MM.1S (cell line): ENCODE data around the gene POLE.

ENCODE experiments used
- DNase-seq: peaks from one replicate; pipeline ENCODE4 v3.0.0-alpha.2; 2015
- H2AFZ ChIP-seq: fragments of 300-600 bp; sonication (generic); 2 replicates; pipeline ENCODE4 v1.6.0; 2016; ENCODE audit warnings: antibody characterized with exemption, low read length
- H3F3A ChIP-seq: fragments of 300-600 bp; sonication (generic); 2 replicates; pipeline ENCODE4 v1.6.1; 2016; ENCODE audit warnings: mild to moderate bottlenecking, antibody characterized with exemption, low read length, moderate library complexity, mixed read lengths; ENCODE audit not compliant: insufficient read depth
- H3K27ac ChIP-seq: fragments of 300-600 bp; sonication (generic); 2 replicates; pipeline ENCODE4 v1.5.1; 2016; ENCODE audit warnings: mild to moderate bottlenecking, low read length
- H3K27me3 ChIP-seq: fragments of 300-600 bp; sonication (generic); replicated peaks from 2 replicates; pipeline ENCODE4 v1.6.0; 2016; ENCODE audit warnings: low read length; ENCODE audit not compliant: insufficient read depth
- H3K36me3 ChIP-seq: fragments of 300-600 bp; sonication (generic); replicated peaks from 2 replicates; pipeline ENCODE4 v1.6.1; 2016; ENCODE audit warnings: mild to moderate bottlenecking, low read length, mixed read lengths; ENCODE audit not compliant: insufficient read depth
- H3K4me1 ChIP-seq: fragments of 300-600 bp; sonication (generic); 2 replicates; pipeline ENCODE4 v1.6.1; 2016; ENCODE audit warnings: low read length, mixed read lengths
- H3K4me2 ChIP-seq: fragments of 300-600 bp; sonication (generic); 2 replicates; pipeline ENCODE4 v1.6.0; 2016; ENCODE audit warnings: low read depth, low read length
- H3K4me3 ChIP-seq: fragments of 300-600 bp; sonication (generic); 2 replicates; pipeline ENCODE4 v1.5.1; 2016; ENCODE audit warnings: low read length, mixed read lengths
- H3K79me2 ChIP-seq: fragments of 300-600 bp; sonication (generic); 2 replicates; pipeline ENCODE4 v1.6.1; 2016; ENCODE audit warnings: mixed run types, low read length, mixed read lengths
- H3K9ac ChIP-seq: fragments of 300-600 bp; sonication (generic); 2 replicates; pipeline ENCODE4 v1.6.1; 2016; ENCODE audit warnings: low read length, mixed read lengths
- H3K9me2 ChIP-seq: fragments of 300-600 bp; sonication (generic); replicated peaks from 2 replicates; pipeline ENCODE4 v1.6.1; 2016; ENCODE audit warnings: mild to moderate bottlenecking, low read length, mixed read lengths; ENCODE audit not compliant: insufficient read depth
- H3K9me3 ChIP-seq: fragments of 300-600 bp; sonication (generic); replicated peaks from 2 replicates; pipeline ENCODE4 v1.6.1; 2016; ENCODE audit warnings: mild to moderate bottlenecking, low read length, mixed read lengths; ENCODE audit not compliant: insufficient read depth
- H4K20me1 ChIP-seq: fragments of 300-600 bp; sonication (generic); 2 replicates; pipeline ENCODE4 v1.6.1; 2016; ENCODE audit warnings: mild to moderate bottlenecking, low read length, moderate library complexity, mixed read lengths; ENCODE audit not compliant: insufficient read depth
- EZH2 ChIP-seq: fragments of 300-600 bp; sonication (generic); optimal IDR thresholded peaks from 2 replicates; pipeline ENCODE3; 2017; ENCODE audit warnings: low read depth, mild to moderate bottlenecking, antibody characterized with exemption, low read length, mixed read lengths
- EZH2phosphoT487 ChIP-seq: fragments of 300-600 bp; sonication (generic); IDR thresholded peaks from 2 replicates; pipeline ENCODE4 v1.6.1; 2018; ENCODE audit warnings: antibody characterized with exemption, low read length
- TF ChIP-seq, protein P1 (sequence below): fragments of 300-600 bp; sonication (generic); IDR thresholded peaks from 2 replicates; pipeline ENCODE4 v1.5.1; 2016; ENCODE audit warnings: antibody characterized with exemption, low read length, mixed read lengths

The POLE gene

DNA sequence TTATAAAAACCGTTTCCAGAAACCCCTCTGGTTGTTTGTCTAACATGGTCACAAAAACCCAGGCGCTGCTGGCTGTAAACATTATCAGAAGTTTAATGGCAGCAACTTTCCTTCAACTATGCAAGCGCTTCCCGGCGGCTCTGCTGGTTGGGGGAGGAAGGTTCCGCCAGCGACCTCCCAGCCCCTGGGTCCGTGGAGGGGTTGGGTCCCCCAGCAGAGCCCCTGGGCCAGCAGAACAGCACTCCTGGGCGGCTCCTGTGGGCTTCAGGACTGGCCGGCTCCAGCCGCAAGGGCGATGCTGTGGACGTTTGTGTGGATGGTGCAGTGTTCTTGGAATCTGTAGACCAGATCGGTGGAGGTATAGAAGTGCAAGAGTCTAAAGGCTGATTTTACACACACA lies 102.7 kb downstream of the POLE start:
- Histone ChIP-seq H3K4me1 (no peaks in the 10 kb centered on the region), H3K9me3 (no peaks in the 10 kb centered on the region), H3K4me3 (no peak overlapping the region), H3K9ac (no peak overlapping the region), H3K36me3 (no peaks in the 10 kb centered on the region), H4K20me1 (no peaks in the 10 kb centered on the region), H3K4me2 (no peak overlapping the region), H3K27ac (no peak overlapping the region), H2AFZ (no peak overlapping the region), H3F3A (no peaks in the 10 kb centered on the region), H3K79me2 (no peaks in the 10 kb centered on the region), H3K9me2 (no peaks in the 10 kb centered on the region), H3K27me3 (no peaks in the 10 kb centered on the region; the same call in 1 of the 2 replicates)
- TF ChIP-seq EZH2phosphoT487 (no peak), EZH2 (no peak)
- TF ChIP-seq, protein P1, sequence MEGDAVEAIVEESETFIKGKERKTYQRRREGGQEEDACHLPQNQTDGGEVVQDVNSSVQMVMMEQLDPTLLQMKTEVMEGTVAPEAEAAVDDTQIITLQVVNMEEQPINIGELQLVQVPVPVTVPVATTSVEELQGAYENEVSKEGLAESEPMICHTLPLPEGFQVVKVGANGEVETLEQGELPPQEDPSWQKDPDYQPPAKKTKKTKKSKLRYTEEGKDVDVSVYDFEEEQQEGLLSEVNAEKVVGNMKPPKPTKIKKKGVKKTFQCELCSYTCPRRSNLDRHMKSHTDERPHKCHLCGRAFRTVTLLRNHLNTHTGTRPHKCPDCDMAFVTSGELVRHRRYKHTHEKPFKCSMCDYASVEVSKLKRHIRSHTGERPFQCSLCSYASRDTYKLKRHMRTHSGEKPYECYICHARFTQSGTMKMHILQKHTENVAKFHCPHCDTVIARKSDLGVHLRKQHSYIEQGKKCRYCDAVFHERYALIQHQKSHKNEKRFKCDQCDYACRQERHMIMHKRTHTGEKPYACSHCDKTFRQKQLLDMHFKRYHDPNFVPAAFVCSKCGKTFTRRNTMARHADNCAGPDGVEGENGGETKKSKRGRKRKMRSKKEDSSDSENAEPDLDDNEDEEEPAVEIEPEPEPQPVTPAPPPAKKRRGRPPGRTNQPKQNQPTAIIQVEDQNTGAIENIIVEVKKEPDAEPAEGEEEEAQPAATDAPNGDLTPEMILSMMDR: no peak
- no peak for DNase-seq

DNA sequence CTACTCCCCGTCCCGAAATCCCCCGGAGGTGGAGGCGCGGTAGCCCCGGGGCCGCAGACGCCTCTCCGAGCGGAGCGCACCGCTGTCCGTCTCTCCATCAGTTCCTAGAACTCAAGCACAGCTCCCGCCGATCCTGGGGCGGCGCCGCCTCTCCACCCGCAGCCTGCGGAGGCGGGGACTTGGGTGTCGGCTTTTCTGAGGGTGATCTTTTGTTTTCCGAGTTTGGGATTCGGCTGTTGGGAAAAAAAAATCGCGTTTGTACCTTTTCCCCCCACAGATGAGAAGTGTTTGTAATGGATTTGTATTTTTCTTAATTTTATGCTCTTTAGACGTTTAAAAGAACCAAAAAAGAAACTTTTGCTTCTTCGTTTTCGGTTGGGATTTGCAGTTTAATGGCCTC lies 103.4 kb downstream of the POLE start:
- H3K4me1 ChIP-seq: no peaks in the 10 kb centered on the region
- no peaks in the 10 kb centered on the region for H3K36me3 ChIP-seq
- H3K79me2 ChIP-seq: no peaks in the 10 kb centered on the region
- no peaks in the 10 kb centered on the region for H3K9me3 ChIP-seq
- no peak overlapping the region for H3K4me2 ChIP-seq
- H3K9me2 ChIP-seq: no peaks in the 10 kb centered on the region
- H3K27me3 ChIP-seq: no peaks in the 10 kb centered on the region; the same call in 1 of the 2 replicates
- DNase-seq: no peak
- TF ChIP-seq EZH2 (no peak), EZH2phosphoT487 (no peak)
- TF ChIP-seq, protein P1: no peak
- no peaks in the 10 kb centered on the region for H3F3A ChIP-seq
- H3K9ac ChIP-seq: no peak overlapping the region
- no peak overlapping the region for H3K4me3 ChIP-seq
- no peaks in the 10 kb centered on the region for H4K20me1 ChIP-seq
- H2AFZ ChIP-seq: no peak overlapping the region
- no peak overlapping the region for H3K27ac ChIP-seq

- H3K27ac ChIP-seq: no peak overlapping the region
- DNase-seq: no peak
Measured at GRCh38 chr12:132583411-132583710, 103.8 kb downstream of the POLE start.

More at GRCh38 chr12:132583411-132583710, 103.8 kb downstream of the POLE start:
- no peak overlapping the region for H2AFZ ChIP-seq
- H3K79me2 ChIP-seq: no peaks in the 10 kb centered on the region
- no peaks in the 10 kb centered on the region for H3K36me3 ChIP-seq
- no peaks in the 10 kb centered on the region for H3K9me3 ChIP-seq
- H3F3A ChIP-seq: no peaks in the 10 kb centered on the region
- H3K27me3 ChIP-seq: no peaks in the 10 kb centered on the region; the same call in 1 of the 2 replicates
- no peaks in the 10 kb centered on the region for H3K4me1 ChIP-seq
- TF ChIP-seq EZH2phosphoT487: no peak
- TF ChIP-seq EZH2: no peak
- TF ChIP-seq, protein P1: no peak
- H3K9ac ChIP-seq: no peak overlapping the region
- no peaks in the 10 kb centered on the region for H4K20me1 ChIP-seq
- H3K4me3 ChIP-seq: no peak overlapping the region
- no peaks in the 10 kb centered on the region for H3K9me2 ChIP-seq
- no peak overlapping the region for H3K4me2 ChIP-seq
